ENCODE results near the gene AKTIP. TPM values are rescaled to one million over a fixed set of nuclear protein-coding genes. Genes with fewer than 3 reads are reported as not detected.
"Not testable (repeated sequence)": the region's sequence is repeated elsewhere in the genome, so short reads cannot be mapped to it uniquely, and the experiment has no call there.

Gene AKTIP
- total RNA-seq, 1 donor from 2014 or later = 36.1 TPM

- TF ChIP-seq, protein P1, sequence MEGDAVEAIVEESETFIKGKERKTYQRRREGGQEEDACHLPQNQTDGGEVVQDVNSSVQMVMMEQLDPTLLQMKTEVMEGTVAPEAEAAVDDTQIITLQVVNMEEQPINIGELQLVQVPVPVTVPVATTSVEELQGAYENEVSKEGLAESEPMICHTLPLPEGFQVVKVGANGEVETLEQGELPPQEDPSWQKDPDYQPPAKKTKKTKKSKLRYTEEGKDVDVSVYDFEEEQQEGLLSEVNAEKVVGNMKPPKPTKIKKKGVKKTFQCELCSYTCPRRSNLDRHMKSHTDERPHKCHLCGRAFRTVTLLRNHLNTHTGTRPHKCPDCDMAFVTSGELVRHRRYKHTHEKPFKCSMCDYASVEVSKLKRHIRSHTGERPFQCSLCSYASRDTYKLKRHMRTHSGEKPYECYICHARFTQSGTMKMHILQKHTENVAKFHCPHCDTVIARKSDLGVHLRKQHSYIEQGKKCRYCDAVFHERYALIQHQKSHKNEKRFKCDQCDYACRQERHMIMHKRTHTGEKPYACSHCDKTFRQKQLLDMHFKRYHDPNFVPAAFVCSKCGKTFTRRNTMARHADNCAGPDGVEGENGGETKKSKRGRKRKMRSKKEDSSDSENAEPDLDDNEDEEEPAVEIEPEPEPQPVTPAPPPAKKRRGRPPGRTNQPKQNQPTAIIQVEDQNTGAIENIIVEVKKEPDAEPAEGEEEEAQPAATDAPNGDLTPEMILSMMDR (IDR thresholded peaks at IDR 0.05) = no peak
- H3K9me3 Mint-ChIP-seq (ENCODE audit: low read depth) = no peaks in the 10 kb centered on the region
- DNase-seq (ENCODE audit: low spot score) = no peak
- H3K36me3 Mint-ChIP-seq (ENCODE audit: low read depth) = no peaks in the 10 kb centered on the region
- no peak overlapping the region for H3K27ac Mint-ChIP-seq (ENCODE audit: unreplicated experiment)
- H3K4me1 Mint-ChIP-seq (ENCODE audit: low read depth) = no peaks in the 10 kb centered on the region
- peaks cover 6% of the 10 kb centered on the region for H3K27me3 Mint-ChIP-seq (ENCODE audit: low read depth)
- H3K4me3 Mint-ChIP-seq (ENCODE audit: unreplicated experiment) = no peak overlapping the region
Measured at GRCh38 chr16:53519417-53520091, 16.5 kb upstream of the AKTIP start.

DNA sequence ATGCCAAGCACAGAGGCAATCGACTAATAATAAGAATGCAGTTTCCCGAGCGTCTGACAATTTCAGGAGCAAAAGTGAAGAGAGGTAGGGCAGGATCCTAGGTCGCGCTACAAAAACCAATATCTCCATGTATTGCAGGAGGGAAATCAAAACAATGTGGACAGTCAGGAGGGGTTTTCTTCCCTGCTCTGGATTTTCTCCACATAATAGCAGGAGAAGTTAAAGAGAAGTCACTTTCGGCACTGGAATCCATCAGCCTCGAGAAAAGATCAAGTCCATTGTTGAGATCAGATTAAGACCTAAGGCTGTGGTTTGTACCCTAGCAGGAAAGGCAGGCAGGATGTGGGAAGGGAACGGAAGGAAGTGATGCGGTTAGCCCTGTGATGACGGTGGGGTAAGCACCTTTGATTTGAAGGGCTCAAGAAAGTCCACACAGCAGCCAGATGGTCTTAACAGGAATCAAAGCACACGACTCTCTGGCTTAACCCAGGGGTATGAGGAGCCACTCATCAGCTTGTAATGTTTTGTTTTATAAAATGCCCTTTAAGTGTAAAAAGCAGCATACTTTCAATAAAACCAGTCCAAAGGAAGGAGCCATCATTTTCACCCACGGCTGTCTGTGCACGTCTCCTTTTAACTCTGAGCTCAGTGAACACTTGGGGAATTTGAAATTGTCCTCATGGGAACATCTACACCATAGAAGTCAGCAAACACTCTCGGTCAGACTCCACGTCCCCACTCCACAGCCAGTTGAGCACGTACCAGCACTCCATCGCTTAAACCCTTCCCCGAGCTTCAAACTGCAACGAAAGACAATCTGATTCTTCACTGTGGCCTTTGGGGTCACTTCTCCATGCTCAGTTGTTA is 15.8 kb upstream of the AKTIP start:
- Mint-ChIP-seq H3K27ac (ENCODE audit: unreplicated experiment) (no peak overlapping the region), H3K4me3 (ENCODE audit: unreplicated experiment) (no peak overlapping the region), H3K36me3 (ENCODE audit: low read depth) (no peaks in the 10 kb centered on the region), H3K27me3 (ENCODE audit: low read depth) (peaks cover 5% of the 10 kb centered on the region), H3K9me3 (ENCODE audit: low read depth) (no peaks in the 10 kb centered on the region), H3K4me1 (ENCODE audit: low read depth) (no peaks in the 10 kb centered on the region)
- DNase-seq (ENCODE audit: low spot score) = no peak
- TF ChIP-seq, protein P1 (IDR thresholded peaks at IDR 0.05) = no peak

- Mint-ChIP-seq H3K27me3 (ENCODE audit: low read depth) (peaks cover 2% of the 10 kb centered on the region), H3K9me3 (ENCODE audit: low read depth) (no peaks in the 10 kb centered on the region), H3K4me1 (ENCODE audit: low read depth) (no peaks in the 10 kb centered on the region), H3K36me3 (ENCODE audit: low read depth) (no peaks in the 10 kb centered on the region), H3K27ac (ENCODE audit: unreplicated experiment) (no peak overlapping the region), H3K4me3 (ENCODE audit: unreplicated experiment) (no peak overlapping the region)
- TF ChIP-seq, protein P1 (IDR thresholded peaks at IDR 0.05) = no peak
- DNase-seq (ENCODE audit: low spot score) = no peak
Measured at GRCh38 chr16:53517851-53518250, 14.8 kb upstream of the AKTIP start.

GRCh38 chr16:53515811-53516210 is 12.8 kb upstream of the AKTIP start:
- no peaks in the 10 kb centered on the region for H3K4me1 Mint-ChIP-seq (ENCODE audit: low read depth)
- no peaks in the 10 kb centered on the region for H3K9me3 Mint-ChIP-seq (ENCODE audit: low read depth)
- no peak overlapping the region for H3K27ac Mint-ChIP-seq (ENCODE audit: unreplicated experiment)

GRCh38 chr16:53515259-53515658 is 12.2 kb upstream of the AKTIP start:
- TF ChIP-seq, protein P1 (IDR thresholded peaks at IDR 0.05) = no peak
- H3K27me3 Mint-ChIP-seq (ENCODE audit: low read depth) = peaks cover 2% of the 10 kb centered on the region
- H3K9me3 Mint-ChIP-seq (ENCODE audit: low read depth) = no peaks in the 10 kb centered on the region
- DNase-seq (ENCODE audit: low spot score) = no peak
- no peak overlapping the region for H3K4me3 Mint-ChIP-seq (ENCODE audit: unreplicated experiment)
- no peaks in the 10 kb centered on the region for H3K36me3 Mint-ChIP-seq (ENCODE audit: low read depth)
- peaks cover 4% of the 10 kb centered on the region for H3K4me1 Mint-ChIP-seq (ENCODE audit: low read depth)
- no peak overlapping the region for H3K27ac Mint-ChIP-seq (ENCODE audit: unreplicated experiment)

More at GRCh38 chr16:53515811-53516210, 12.8 kb upstream of the AKTIP start:
- H3K27me3 Mint-ChIP-seq (ENCODE audit: low read depth) = peaks cover 2% of the 10 kb centered on the region
- H3K36me3 Mint-ChIP-seq (ENCODE audit: low read depth) = no peaks in the 10 kb centered on the region
- TF ChIP-seq, protein P1 (IDR thresholded peaks at IDR 0.05) = no peak
- H3K4me3 Mint-ChIP-seq (ENCODE audit: unreplicated experiment) = no peak overlapping the region
- no peak for DNase-seq (ENCODE audit: low spot score)

GRCh38 chr16:53512795-53513194 is 9.8 kb upstream of the AKTIP start:
- not testable (repeated sequence) for H3K36me3 Mint-ChIP-seq (ENCODE audit: low read depth); H3K27me3 Mint-ChIP-seq (ENCODE audit: low read depth); DNase-seq (ENCODE audit: low spot score); H3K4me3 Mint-ChIP-seq (ENCODE audit: unreplicated experiment); H3K9me3 Mint-ChIP-seq (ENCODE audit: low read depth); H3K4me1 Mint-ChIP-seq (ENCODE audit: low read depth); H3K27ac Mint-ChIP-seq (ENCODE audit: unreplicated experiment)
